Mesenchymal stem cell (in vitro differentiated cells and primary cell): ENCODE results near the gene RBM17.

Source experiments
- DNase-seq: peaks from one replicate; pipeline ENCODE4 v3.0.0-alpha.2; 2013
- H2AFZ ChIP-seq: one replicate; pipeline ENCODE4 v1.6.1; 2013; ENCODE audit warnings: low read depth, mild to moderate bottlenecking, control low read depth, inconsistent platforms, low read length, moderate library complexity
- H2AK5ac ChIP-seq: 2 replicates; pipeline ENCODE4 v1.6.1; 2013; ENCODE audit warnings: low read length, moderate library complexity, mild to moderate bottlenecking, inconsistent platforms; ENCODE audit not compliant: severe bottlenecking
- H2BK120ac ChIP-seq: one replicate; pipeline ENCODE4 v1.6.1; 2013; ENCODE audit warnings: low read depth, mild to moderate bottlenecking, inconsistent platforms, low read length, moderate library complexity
- H2BK12ac ChIP-seq, 2 experiments: one replicate each; pipeline ENCODE4 v1.6.1; 2013; ENCODE audit warnings: inconsistent platforms in 2 of 2, low read length in 2 of 2, mild to moderate bottlenecking in 2 of 2, moderate library complexity in 2 of 2, control low read depth in 1 of 2
- H2BK15ac ChIP-seq: one replicate; pipeline ENCODE4 v1.6.1; 2013; ENCODE audit warnings: mild to moderate bottlenecking, low read depth, inconsistent platforms; ENCODE audit not compliant: poor library complexity, severe bottlenecking
- H2BK5ac ChIP-seq: 2 replicates; pipeline ENCODE4 v1.6.1; 2013; ENCODE audit warnings: low read depth, mild to moderate bottlenecking, low read length, control low read depth, inconsistent platforms; ENCODE audit not compliant: poor library complexity, severe bottlenecking
- H3K14ac ChIP-seq, 2 experiments: one replicate each; pipeline ENCODE4 v1.6.1; 2013; ENCODE audit warnings: inconsistent platforms in 2 of 2, low read length in 2 of 2, control low read depth in 1 of 2, mild to moderate bottlenecking in 1 of 2, moderate library complexity in 1 of 2
- H3K18ac ChIP-seq, 2 experiments: one replicate each; pipeline ENCODE4 v1.6.1; 2013; ENCODE audit warnings: inconsistent platforms in 2 of 2, low read length in 2 of 2, control low read depth in 1 of 2, low read depth in 1 of 2, mild to moderate bottlenecking in 1 of 2
- H3K23ac ChIP-seq, 2 experiments: one replicate each; pipeline ENCODE4 v1.6.1; 2013; ENCODE audit warnings: inconsistent platforms in 2 of 2, low read length in 2 of 2, mild to moderate bottlenecking in 2 of 2, moderate library complexity in 2 of 2, control low read depth in 1 of 2
- H3K27ac ChIP-seq: 2 replicates; pipeline ENCODE4 v1.5.1; 2013; ENCODE audit warnings: mild to moderate bottlenecking, moderate library complexity, low read length, control low read depth, inconsistent platforms; ENCODE audit not compliant: poor library complexity, severe bottlenecking
- H3K27me3 ChIP-seq, 2 experiments: 2 replicates each; pipeline versions ENCODE4 v1.6.1 to v1.7.0; 2013; ENCODE audit warnings: low read length in 2 of 2, mild to moderate bottlenecking in 2 of 2, moderate library complexity in 2 of 2, control low read depth in 1 of 2, inconsistent platforms in 1 of 2; ENCODE audit not compliant: control insufficient read depth in 1 of 2, insufficient read depth in 1 of 2
- H3K36me3 ChIP-seq, 2 experiments: 2 replicates each; pipeline versions ENCODE4 v1.6.1 to v1.7.0; 2013; ENCODE audit warnings: low read length in 2 of 2, control low read depth in 1 of 2, inconsistent platforms in 1 of 2, low read depth in 1 of 2, mild to moderate bottlenecking in 1 of 2; ENCODE audit not compliant: insufficient read depth in 2 of 2, control insufficient read depth in 1 of 2
- H3K4ac ChIP-seq, 2 experiments: one replicate each; pipeline ENCODE4 v1.6.1; 2013; ENCODE audit warnings: inconsistent platforms in 2 of 2, low read length in 2 of 2, mild to moderate bottlenecking in 2 of 2, moderate library complexity in 2 of 2, control low read depth in 1 of 2, low read depth in 1 of 2
- H3K4me1 ChIP-seq: 2 replicates; pipeline ENCODE4 v1.6.1; 2013; ENCODE audit warnings: low read depth, low read length, control low read depth; ENCODE audit not compliant: control insufficient read depth, insufficient read depth
- H3K4me2 ChIP-seq: 2 replicates; pipeline ENCODE4 v1.6.1; 2013; ENCODE audit warnings: low read length, mild to moderate bottlenecking, inconsistent platforms; ENCODE audit not compliant: poor library complexity, severe bottlenecking
- H3K4me3 ChIP-seq, 2 experiments: 2 replicates each; pipeline versions ENCODE4 v1.5.1 to v1.7.0; 2013; ENCODE audit warnings: low read length in 2 of 2, mild to moderate bottlenecking in 2 of 2, control low read depth in 1 of 2, low read depth in 1 of 2; ENCODE audit not compliant: insufficient read depth in 1 of 2
- H3K79me1 ChIP-seq: replicated peaks from 2 replicates; pipeline ENCODE4 v1.6.1; 2013; ENCODE audit warnings: mild to moderate bottlenecking, control low read depth, low read length, inconsistent platforms; ENCODE audit not compliant: poor library complexity, severe bottlenecking
- H3K9ac ChIP-seq: 2 replicates; pipeline ENCODE4 v1.7.0; 2013; ENCODE audit warnings: mild to moderate bottlenecking, low read length, moderate library complexity
- H3K9me3 ChIP-seq: 2 replicates; pipeline ENCODE4 v1.7.0; 2013; ENCODE audit warnings: mild to moderate bottlenecking, low read length; ENCODE audit not compliant: control insufficient read depth
- H4K8ac ChIP-seq: one replicate; pipeline ENCODE4 v1.6.1; 2013; ENCODE audit warnings: inconsistent platforms, mild to moderate bottlenecking, low read length, moderate library complexity
- H4K91ac ChIP-seq: one replicate; pipeline ENCODE4 v1.6.1; 2013; ENCODE audit warnings: mild to moderate bottlenecking, low read length, inconsistent platforms
- WGBS: methylation state at CpG from one replicate; pipeline ENCODE4 v1.1.7; 2013; ENCODE audit warnings: mixed read lengths; 5-methylcytosine and 5-hydroxymethylcytosine counted together

The RBM17 gene

GRCh38 chr10:6136215-6137201, 47.7 kb downstream of the RBM17 start:
- no peak overlapping the region for H3K23ac ChIP-seq
- H3K27ac ChIP-seq: no peak overlapping the region
- H4K8ac ChIP-seq: no peak overlapping the region
- H3K14ac ChIP-seq: no peak overlapping the region
- H2AK5ac ChIP-seq: no peak overlapping the region
- peak overlapping the region; percentile 60 for H2BK15ac ChIP-seq
- no peak overlapping the region for H3K4me2 ChIP-seq
- H3K4ac ChIP-seq: no peak overlapping the region
- H3K18ac ChIP-seq: no peak overlapping the region
- no peak overlapping the region for H2BK5ac ChIP-seq
- peak overlapping the region in 1 of 2 experiments; percentile 58 for H3K4me3 ChIP-seq
- H3K9me3 ChIP-seq: no peaks in the 10 kb centered on the region
- no peak overlapping the region for H2AFZ ChIP-seq
- peaks cover 21% of the 10 kb centered on the region for H3K4me1 ChIP-seq
- no peak overlapping the region for H2BK12ac ChIP-seq
- no peaks in the 10 kb centered on the region for H3K36me3 ChIP-seq
- no peak overlapping the region for H4K91ac ChIP-seq
- peaks cover 4 to 48% of the 10 kb centered on the region in 2 experiments for H3K27me3 ChIP-seq
- WGBS: 70% methylated on average over 20 of the region's 20 CpGs
- peak overlapping the region; percentile 17 for H3K9ac ChIP-seq
- peak; percentile 69 for DNase-seq
- no peaks in the 10 kb centered on the region for H3K79me1 ChIP-seq
- no peak overlapping the region for H2BK120ac ChIP-seq

- Histone ChIP-seq H2BK5ac (no peak overlapping the region), H3K4ac (no peak overlapping the region), H4K8ac (no peak overlapping the region), H4K91ac (no peak overlapping the region), H3K27ac (no peak overlapping the region), H2BK12ac (no peak overlapping the region), H2BK15ac (no peak overlapping the region), H3K36me3 (no peaks in the 10 kb centered on the region), H2AK5ac (no peak overlapping the region), H3K79me1 (no peaks in the 10 kb centered on the region), H2BK120ac (no peak overlapping the region), H3K27me3 (peaks cover 4 to 45% of the 10 kb centered on the region in 2 experiments), H2AFZ (no peak overlapping the region), H3K18ac (no peak overlapping the region), H3K9ac (no peak overlapping the region), H3K9me3 (no peaks in the 10 kb centered on the region), H3K23ac (no peak overlapping the region), H3K14ac (no peak overlapping the region), H3K4me3 (no peak overlapping the region), H3K4me1 (peaks cover 30% of the 10 kb centered on the region), H3K4me2 (no peak overlapping the region)
- 97% methylated on average over 10 of the region's 11 CpGs for WGBS
- no peak for DNase-seq
These were observed 49.6 kb downstream of the RBM17 start for GRCh38 chr10:6138456-6138855.

DNA sequence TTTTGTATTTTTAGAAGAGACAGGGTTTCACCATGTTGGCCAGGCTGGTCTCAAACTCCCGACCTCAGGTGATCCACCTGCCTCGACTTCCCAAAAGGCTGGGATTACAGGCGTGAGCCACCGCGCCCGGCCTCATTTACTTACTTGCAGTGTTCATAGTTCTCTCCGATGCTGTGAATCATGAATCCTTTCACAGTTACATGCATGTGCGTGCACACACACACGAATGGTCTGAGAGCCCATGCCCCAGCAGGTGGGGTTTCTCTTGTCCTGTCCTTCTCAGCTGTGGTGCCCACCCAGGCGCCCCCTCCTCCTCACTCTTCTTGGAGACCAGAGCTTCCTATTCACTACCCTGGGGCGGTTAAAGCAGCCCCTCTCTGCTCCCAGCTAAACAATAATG, 50.6 kb downstream of the RBM17 start:
- H3K14ac ChIP-seq: no peak overlapping the region

DNA sequence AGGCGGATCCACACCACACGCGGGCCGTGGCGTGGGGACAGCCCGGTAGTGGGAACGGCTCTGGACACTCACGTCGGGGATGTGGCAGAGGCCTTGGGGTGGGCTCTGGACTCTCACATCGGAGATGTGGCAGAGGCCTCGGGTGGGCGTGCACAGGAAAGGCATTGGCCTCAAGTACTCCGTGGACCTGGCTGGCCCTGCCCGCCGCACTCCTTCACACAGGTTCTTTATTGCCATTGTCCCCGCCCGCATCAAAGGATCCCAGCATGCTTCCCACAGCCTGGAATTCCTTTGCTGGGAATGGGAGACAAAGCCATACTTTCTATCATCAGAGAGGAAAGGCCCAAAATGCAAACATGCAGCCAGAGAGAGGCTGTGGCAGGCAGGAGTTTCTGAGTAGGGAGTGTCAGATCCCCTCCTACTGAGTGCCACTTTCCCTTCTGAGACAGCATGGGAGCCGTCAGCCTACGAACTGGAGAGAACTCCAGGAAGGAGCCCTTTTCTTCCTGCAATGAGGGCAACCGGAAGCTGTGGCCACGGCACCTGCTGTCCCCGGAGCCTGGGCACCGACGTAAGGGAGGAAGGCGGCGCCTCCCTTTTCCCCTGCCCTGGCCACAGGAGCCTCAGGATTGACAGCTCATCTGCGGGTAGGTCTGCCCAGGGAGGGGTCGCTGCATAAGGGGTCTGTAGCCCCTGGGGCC, 51.5 kb downstream of the RBM17 start:
- Histone ChIP-seq H3K14ac (no peak overlapping the region), H2AFZ (no peak overlapping the region), H3K27me3 (peaks cover 4 to 31% of the 10 kb centered on the region in 2 experiments), H3K36me3 (peaks cover 0 to 4% of the 10 kb centered on the region in 2 experiments), H3K4ac (peak overlapping the region in 1 of 2 experiments; percentile 2), H3K9me3 (no peaks in the 10 kb centered on the region), H2BK15ac (peak overlapping the region; percentile 33), H3K4me3 (no peak overlapping the region), H2BK12ac (peak overlapping the region in 1 of 2 experiments; percentile 29), H3K18ac (no peak overlapping the region), H3K23ac (no peak overlapping the region), H4K91ac (no peak overlapping the region), H2BK120ac (no peak overlapping the region), H3K4me1 (peaks cover 33% of the 10 kb centered on the region), H4K8ac (peak overlapping the region; percentile 27), H3K9ac (no peak overlapping the region), H2AK5ac (peak overlapping the region; percentile 62), H2BK5ac (no peak overlapping the region), H3K4me2 (no peak overlapping the region), H3K79me1 (peaks cover 4% of the 10 kb centered on the region), H3K27ac (no peak overlapping the region)
- whole genome bisulfite sequencing: 73% methylated on average over 27 of the region's 28 CpGs
- no peak for DNase-seq

More for the DNA sequence above, 50.6 kb downstream of the RBM17 start:
- WGBS: 92% methylated on average over 10 of the region's 11 CpGs
- Histone ChIP-seq H4K8ac (no peak overlapping the region), H3K4ac (no peak overlapping the region), H3K18ac (no peak overlapping the region), H3K4me1 (peaks cover 30% of the 10 kb centered on the region), H3K79me1 (no peaks in the 10 kb centered on the region), H3K9me3 (no peaks in the 10 kb centered on the region), H2AFZ (no peak overlapping the region), H2BK15ac (no peak overlapping the region), H3K36me3 (no peaks in the 10 kb centered on the region), H3K27ac (no peak overlapping the region), H3K4me2 (no peak overlapping the region), H2BK12ac (no peak overlapping the region), H4K91ac (no peak overlapping the region), H3K9ac (no peak overlapping the region), H3K23ac (no peak overlapping the region), H3K4me3 (no peak overlapping the region), H3K27me3 (peaks cover 4 to 39% of the 10 kb centered on the region in 2 experiments), H2BK5ac (no peak overlapping the region), H2AK5ac (no peak overlapping the region), H2BK120ac (no peak overlapping the region)
- no peak for DNase-seq
